D721Med (cell line): ENCODE data around the gene ANKS3.

Experiments
- DNase-seq: peaks from one replicate; pipeline ENCODE4 v3.0.0; 2011; ENCODE audit warnings: low spot score; ENCODE audit not compliant: insufficient read length
- FAIRE-seq: peaks from 2 replicates; lab custom pipeline; 2011; peaks lifted over from hg19 to GRCh38; lab: Jason Lieb, UNC
- TF ChIP-seq, protein P1 (sequence below): IDR thresholded peaks from 2 replicates; pipeline ENCODE4 v1.5.1; 2012; ENCODE audit warnings: mild to moderate bottlenecking, control low read depth; ENCODE audit not compliant: insufficient read depth; ENCODE audit errors: missing control alignments

ANKS3 gene

DNA sequence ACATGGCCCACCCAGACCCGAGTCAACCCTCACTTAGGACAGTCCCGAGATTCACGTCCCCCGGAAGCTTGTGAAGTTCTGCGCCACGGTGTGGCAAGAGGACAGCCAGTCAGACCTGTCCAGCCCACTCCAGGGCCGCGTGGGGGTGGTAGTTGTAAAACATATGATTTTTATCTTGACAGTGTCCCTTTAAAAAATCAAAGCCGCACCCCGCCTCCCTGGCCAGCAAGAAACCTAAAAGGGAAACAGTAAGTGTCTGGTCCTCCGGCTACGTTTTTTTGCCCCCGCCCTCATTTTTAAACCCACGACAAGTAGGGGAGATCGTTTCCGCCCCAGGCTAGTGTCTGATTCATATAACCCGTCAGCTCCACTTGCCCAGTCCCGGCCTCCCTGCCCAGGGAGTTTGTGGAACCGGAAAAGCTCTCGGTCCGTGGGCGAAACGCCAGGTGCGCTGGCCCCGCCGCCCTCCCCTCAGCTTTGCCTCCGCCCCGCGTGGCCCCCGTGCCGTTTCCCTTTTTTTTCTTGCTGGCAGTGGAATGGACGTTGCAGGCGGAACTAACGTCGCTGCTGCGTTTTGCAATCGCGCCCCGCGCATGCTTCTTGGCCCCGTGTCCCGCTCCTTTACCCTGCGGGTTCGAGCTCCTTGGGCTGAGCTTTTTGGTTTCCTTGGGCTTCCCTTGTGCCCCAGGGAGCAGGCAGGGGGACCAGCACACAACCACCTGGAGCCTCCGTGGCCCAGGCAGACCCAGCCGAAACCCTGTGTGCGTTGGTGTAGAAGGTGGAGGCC is 54.0 kb downstream of the ANKS3 start:
- TF ChIP-seq, protein P1, sequence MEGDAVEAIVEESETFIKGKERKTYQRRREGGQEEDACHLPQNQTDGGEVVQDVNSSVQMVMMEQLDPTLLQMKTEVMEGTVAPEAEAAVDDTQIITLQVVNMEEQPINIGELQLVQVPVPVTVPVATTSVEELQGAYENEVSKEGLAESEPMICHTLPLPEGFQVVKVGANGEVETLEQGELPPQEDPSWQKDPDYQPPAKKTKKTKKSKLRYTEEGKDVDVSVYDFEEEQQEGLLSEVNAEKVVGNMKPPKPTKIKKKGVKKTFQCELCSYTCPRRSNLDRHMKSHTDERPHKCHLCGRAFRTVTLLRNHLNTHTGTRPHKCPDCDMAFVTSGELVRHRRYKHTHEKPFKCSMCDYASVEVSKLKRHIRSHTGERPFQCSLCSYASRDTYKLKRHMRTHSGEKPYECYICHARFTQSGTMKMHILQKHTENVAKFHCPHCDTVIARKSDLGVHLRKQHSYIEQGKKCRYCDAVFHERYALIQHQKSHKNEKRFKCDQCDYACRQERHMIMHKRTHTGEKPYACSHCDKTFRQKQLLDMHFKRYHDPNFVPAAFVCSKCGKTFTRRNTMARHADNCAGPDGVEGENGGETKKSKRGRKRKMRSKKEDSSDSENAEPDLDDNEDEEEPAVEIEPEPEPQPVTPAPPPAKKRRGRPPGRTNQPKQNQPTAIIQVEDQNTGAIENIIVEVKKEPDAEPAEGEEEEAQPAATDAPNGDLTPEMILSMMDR: no peak
- FAIRE-seq (no peak), DNase-seq (no peak)

DNA sequence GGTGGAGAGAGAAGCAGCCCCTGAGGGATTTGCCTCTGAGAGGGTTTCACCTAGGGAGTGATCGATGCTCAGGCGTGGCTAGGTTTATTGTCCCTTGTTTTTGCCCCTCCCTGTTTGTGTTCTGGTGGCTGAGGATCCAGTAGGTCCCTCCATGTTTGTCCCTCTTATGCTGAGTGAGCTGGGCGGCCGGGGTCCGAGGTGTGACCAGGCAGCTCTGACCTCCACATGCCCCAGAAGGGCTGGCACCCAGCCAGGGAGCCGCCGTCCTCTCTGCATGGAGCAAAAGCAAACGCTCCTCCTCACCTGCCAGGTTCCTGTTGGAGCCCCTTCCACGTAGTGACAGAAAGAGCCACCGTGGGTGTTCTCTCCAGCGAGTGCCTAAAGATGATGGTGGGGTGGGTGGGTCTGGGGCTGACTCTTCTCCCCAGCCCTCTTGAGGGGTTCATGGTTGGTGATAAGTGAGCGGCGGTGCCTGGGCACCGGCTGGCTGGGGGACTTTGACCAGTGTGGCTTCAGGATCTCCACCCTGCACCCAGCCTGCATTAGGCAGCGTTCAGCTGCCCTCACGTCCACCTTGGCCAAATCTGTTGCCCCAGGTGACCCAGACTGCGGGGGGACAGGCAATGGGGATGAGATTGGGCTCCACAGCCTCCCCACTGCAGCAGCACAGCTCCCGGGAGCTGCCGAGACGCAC is 54.8 kb downstream of the ANKS3 start:
- TF ChIP-seq, protein P1: no peak
- DNase-seq (no peak), FAIRE-seq (no peak)

DNA sequence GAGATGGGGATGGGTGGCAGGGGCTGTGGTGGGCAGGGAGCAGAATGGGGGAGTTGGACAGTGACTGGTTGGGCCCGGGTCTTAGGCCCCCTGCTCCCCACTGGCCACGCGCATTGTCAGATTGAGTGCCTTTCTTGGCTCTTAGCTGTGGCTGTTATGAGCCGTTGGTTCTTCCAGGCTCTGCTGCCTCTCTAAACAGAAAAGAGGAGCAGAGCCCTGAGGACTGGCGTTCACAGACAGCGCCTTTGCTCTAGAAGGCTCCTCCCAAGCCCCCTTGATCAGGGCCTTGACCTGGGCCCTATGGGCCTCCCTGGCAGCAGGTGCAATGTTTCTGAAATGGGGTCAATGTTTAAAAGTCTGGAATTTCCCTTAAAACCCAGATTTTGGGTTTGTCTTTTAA is 55.5 kb downstream of the ANKS3 start:
- no peak for DNase-seq
- TF ChIP-seq, protein P1: no peak
- no peak for FAIRE-seq

DNA sequence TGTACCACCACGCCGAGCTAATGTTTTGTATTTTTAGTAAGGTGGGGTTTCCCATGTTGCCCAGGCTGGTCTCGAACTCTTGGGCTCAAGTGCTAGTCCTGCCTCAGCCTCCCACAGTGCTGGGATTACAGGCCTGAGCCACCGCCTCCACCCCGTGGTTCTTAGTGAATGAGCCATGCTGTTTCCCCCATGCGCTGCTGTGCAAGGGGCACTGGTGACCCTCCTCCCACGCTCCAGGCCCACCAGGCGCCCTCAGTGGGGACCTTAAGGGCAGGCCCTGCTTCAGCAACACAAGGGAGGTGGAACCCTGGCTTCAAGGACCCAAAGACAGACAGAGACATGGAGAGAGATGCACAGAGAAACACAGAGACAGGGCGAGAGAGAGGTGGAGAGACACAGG is 56.1 kb downstream of the ANKS3 start:
- DNase-seq: no peak
- no peak for FAIRE-seq
- TF ChIP-seq, protein P1: no peak

DNA sequence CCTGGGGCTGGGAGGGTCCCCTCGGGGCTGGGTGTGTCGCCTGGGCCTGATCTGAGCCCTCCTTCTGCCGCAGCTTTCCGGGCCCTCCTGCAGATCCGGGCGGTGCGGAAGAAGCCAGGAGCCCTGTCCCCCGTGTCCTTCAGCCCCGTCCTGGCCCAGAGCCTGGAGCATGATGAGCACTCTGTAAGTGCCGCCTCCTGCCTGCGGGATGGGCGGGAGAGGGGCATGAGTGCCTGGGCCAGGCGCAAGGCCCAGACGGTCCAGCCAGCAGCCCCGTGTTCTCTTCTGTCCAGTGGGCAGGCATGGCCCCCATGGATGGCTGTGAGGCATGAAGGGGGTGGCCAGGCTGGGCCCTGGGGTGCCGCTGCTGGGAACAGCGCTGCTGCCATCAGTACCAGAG is 56.7 kb downstream of the ANKS3 start:
- TF ChIP-seq, protein P1: no peak
- DNase-seq (no peak), FAIRE-seq (no peak)

DNA sequence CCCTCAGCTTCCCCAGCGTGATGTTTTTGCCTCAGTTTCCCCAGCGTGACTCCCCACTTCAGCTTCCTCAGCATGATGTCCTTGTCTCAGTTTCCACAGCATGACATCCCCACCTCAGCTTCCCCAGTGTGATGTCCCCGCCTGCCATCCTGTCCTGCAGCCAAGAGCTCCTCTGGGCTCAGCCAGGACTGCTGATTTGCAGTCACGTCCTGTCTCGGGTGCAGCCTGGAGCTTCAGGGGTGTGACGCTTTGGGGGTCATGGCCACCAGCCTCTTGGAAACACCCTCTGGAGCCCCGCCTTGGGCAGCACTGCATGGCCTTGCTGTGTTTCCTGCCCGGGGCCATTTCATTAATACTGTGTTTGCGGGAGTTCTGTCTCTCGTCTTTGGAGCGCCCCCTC is 57.2 kb downstream of the ANKS3 start:
- no peak for FAIRE-seq
- no peak for DNase-seq
- TF ChIP-seq, protein P1: no peak
